Gastroesophageal sphincter (tissue), 3 donors: ENCODE data around the gene MCC.

Source experiments
- CTCF ChIP-seq, 4 experiments: fragments of 200-600 bp in 2 of 4; fragments of 450-650 bp in 2 of 4; sonication (generic) in 1 of 4; IDR thresholded peaks; one replicate each; pipeline ENCODE4 v1.5.1; 2017 to 2019; ENCODE audit warnings: antibody characterized with exemption in 4 of 4, mild to moderate bottlenecking in 2 of 4, moderate library complexity in 2 of 4
- EP300 ChIP-seq: sonication (generic); formaldehyde crosslinking; IDR thresholded peaks from one replicate; pipeline ENCODE4 v1.6.1; 2017; ENCODE audit warnings: antibody characterized with exemption, mild to moderate bottlenecking
- POLR2A ChIP-seq, 2 donors: fragments of 450-650 bp; IDR thresholded peaks; one replicate each; pipeline ENCODE4 v1.6.1; 2017; ENCODE audit warnings: antibody characterized with exemption in 2 of 2, mild to moderate bottlenecking in 2 of 2, moderate library complexity in 1 of 2
- POLR2AphosphoS5 ChIP-seq: sonication (generic); formaldehyde crosslinking; IDR thresholded peaks from one replicate; pipeline ENCODE4 v1.6.1; 2017; ENCODE audit warnings: antibody characterized with exemption

DNA sequence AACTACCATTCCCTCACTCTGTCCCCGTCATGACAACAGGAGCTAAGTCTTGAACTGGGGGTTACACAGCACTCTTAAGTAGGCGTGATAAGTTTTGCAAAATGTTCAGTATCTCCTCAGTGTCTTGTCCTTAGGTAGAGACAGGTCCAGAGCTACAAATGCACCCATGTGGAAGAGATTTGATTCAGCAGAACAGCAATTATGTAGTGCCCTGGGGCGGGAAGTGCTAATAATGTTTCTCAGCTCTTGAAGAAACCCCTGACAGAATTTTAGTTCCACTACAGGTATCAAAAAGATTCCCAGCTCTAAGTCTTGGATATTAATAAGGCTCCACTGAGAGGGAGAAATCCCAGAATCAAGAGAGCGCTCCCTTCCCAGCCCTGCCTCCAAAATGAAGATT, 462.0 kb downstream of the MCC start:
- TF ChIP-seq POLR2A (IDR thresholded peaks at IDR 0.05) (no peak), CTCF (IDR thresholded peaks at IDR 0.05) (no peak), EP300 (no peak), POLR2AphosphoS5 (no peak)
